ENCODE data around the gene CXCR6. TPM values are rescaled to one million over a fixed set of nuclear protein-coding genes. Genes with fewer than 3 reads are reported as not detected.

Gene CXCR6
- total RNA-seq, 1 donor from 2014 or later: 4.3 TPM

DNA sequence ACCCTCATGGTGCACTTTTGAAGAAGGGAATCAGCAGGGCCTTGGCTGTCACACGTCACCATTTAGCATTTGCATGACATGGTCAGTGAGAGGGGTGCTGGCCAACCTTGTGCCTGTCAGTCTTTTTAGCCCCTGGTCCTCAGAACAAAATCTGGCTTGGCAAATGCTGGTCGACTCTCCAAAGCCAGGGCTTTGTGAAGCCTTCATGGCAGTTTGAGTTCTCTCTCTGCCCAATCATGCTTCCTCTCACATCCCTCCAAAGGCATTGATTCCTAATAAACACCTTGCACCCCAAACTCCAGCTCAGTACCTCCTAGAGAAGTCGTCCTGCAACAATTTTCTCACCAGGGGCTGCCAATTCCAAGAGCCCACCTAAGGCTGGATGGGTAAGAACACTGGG, 37.5 kb upstream of the CXCR6 start:
- DNase-seq: no peak
- Histone ChIP-seq H3K27me3 (ENCODE audit: low read depth) (no peaks in the 10 kb centered on the region), H3K4me1 (no peaks in the 10 kb centered on the region), H3K9me3 (no peaks in the 10 kb centered on the region), H3K36me3 (no peaks in the 10 kb centered on the region), H3K27ac (no peak overlapping the region), H3K4me3 (no peak overlapping the region)
- intact Hi-C loops (cut with DNase I): no loop called here
- TF ChIP-seq, protein P1, sequence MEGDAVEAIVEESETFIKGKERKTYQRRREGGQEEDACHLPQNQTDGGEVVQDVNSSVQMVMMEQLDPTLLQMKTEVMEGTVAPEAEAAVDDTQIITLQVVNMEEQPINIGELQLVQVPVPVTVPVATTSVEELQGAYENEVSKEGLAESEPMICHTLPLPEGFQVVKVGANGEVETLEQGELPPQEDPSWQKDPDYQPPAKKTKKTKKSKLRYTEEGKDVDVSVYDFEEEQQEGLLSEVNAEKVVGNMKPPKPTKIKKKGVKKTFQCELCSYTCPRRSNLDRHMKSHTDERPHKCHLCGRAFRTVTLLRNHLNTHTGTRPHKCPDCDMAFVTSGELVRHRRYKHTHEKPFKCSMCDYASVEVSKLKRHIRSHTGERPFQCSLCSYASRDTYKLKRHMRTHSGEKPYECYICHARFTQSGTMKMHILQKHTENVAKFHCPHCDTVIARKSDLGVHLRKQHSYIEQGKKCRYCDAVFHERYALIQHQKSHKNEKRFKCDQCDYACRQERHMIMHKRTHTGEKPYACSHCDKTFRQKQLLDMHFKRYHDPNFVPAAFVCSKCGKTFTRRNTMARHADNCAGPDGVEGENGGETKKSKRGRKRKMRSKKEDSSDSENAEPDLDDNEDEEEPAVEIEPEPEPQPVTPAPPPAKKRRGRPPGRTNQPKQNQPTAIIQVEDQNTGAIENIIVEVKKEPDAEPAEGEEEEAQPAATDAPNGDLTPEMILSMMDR (IDR thresholded peaks at IDR 0.05): no peak
- ATAC-seq: no peak

DNA sequence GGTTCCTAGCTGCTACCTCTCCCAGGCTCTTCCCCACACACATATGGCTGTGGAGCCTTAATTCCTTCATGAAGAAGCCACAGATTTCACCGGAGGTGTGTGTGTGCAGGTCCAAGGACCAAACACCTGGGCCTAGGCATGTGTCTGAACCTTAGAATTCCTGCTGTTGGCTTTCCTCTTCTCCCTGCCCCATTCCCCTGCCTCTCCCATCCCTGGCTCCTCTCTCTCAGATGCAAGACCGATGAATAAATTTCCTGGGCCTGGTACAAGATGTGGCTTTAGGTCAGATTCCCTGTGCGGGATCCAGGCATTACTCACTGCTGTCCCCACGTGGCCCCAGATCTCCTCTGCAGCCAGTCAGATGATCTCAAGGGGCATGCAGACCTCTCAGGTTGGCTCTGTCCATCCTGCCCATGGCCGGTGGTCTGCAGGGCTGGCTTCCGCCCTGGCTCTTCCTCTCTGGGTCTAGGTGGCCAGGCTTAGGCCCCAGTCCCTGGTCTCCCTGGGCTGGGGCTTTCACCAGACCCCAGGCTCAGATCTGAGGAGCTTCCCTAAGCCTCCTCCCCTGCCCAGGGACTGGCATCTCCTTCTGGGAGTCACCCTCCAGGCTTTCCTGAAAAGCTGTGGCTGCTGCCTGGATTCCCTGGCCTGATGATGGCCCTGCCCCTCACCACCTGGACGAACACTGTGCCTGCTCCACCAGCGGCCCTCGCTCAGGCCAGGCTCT, 36.4 kb upstream of the CXCR6 start:
- DNase-seq: no peak
- intact Hi-C loops (cut with DNase I): no loop called here
- H3K4me3 ChIP-seq: no peak overlapping the region
- TF ChIP-seq, protein P1 (IDR thresholded peaks at IDR 0.05): no peak
- H3K27ac ChIP-seq: no peak overlapping the region
- ATAC-seq: peak; percentile 19 to 38
- H3K27me3 ChIP-seq (ENCODE audit: low read depth): no peaks in the 10 kb centered on the region
- no peaks in the 10 kb centered on the region for H3K4me1 ChIP-seq
- no peaks in the 10 kb centered on the region for H3K9me3 ChIP-seq
- H3K36me3 ChIP-seq: no peaks in the 10 kb centered on the region

DNA sequence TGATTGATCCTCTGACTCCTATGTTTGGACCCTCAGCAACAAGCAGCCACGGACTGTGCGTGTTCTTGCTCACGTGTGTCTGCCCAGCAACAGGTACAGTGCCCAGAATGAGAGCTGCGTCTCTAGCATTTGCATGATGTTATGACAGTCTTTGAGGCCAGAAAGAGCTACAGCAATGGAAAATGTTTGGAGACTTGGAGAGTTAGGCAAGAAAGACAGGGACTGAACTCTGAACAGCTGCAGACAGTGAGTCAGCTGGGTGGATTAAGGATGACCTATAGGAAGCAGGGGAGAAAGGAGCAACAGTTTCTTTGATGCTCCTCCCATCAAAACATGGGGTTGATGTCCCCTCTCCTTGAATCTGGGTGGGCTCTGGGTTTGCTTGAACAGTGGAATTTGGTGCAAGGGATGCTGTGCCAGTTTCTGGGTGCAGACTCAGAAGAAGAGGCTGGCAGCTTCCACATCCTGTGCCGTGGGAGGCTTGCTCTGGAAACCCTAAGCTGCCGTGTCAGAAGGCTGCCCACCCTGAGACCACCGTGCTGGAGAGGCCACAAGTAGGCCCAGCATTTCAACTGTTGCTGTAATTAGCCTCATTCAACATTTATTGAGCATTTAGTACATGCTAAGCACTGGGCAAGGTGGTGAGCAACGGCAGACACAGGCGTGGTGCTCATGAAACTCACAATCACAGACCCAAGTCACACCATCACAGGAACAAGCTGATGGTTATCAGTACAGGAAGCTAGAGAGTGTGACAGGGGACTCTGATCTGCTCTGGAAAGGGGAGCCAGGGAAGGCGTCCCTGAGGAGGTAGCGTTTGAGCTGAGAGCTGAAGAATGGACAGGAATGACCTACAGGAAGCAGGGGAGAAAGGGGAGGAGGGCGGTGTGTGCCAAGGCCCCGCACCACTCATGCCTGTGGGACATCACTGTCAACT, 35.2 kb upstream of the CXCR6 start:
- no peaks in the 10 kb centered on the region for H3K9me3 ChIP-seq
- no peak for ATAC-seq
- H3K27ac ChIP-seq: no peak overlapping the region
- no peaks in the 10 kb centered on the region for H3K27me3 ChIP-seq (ENCODE audit: low read depth)
- intact Hi-C loops (cut with DNase I): no loop called here
- no peaks in the 10 kb centered on the region for H3K36me3 ChIP-seq
- no peaks in the 10 kb centered on the region for H3K4me1 ChIP-seq
- no peak overlapping the region for H3K4me3 ChIP-seq
- no peak for DNase-seq
- TF ChIP-seq, protein P1 (IDR thresholded peaks at IDR 0.05): no peak

DNA sequence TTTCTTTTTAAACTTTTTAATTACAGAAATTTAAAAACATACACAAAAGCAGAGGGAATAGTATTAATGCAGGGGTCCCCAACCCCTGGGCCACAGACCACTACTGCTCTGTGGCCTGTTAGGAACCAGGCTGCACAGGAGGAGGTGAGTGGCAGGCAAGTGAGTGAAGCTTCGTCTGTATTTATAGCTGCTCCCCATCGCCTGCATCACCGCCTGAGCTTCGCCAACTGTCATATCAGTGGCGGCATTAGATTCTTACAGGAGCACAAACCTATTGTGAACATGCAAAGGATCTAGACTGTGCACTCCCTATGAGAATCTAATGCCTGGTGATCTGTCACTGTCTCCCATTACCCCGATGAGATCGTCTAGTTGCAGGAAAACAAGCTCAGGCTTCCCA, 34.5 kb upstream of the CXCR6 start:
- no peak for DNase-seq

DNA sequence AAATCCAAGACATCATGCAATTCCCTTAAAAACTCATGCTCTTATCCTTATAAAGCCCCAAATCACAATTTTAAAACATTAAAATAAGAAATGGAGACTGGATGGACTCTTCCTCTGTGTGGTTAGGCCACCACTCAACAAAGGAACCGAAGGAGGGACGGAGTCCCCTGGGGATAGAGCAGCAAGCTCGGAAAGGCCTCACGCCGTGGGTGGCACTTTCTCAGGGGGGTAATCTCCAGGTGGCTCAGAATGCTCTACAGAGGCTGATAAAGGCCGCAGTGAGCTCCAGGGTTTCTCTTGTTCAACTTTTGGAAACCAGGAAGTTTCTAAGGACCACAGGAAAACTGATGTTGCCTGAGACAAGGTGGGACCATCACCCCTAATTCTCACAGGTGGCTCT, 33.7 kb upstream of the CXCR6 start:
- intact Hi-C loops (cut with DNase I): no loop called here
- Histone ChIP-seq H3K9me3 (no peaks in the 10 kb centered on the region), H3K4me1 (no peaks in the 10 kb centered on the region), H3K27me3 (ENCODE audit: low read depth) (no peaks in the 10 kb centered on the region), H3K36me3 (no peaks in the 10 kb centered on the region), H3K4me3 (no peak overlapping the region), H3K27ac (no peak overlapping the region)
- ATAC-seq: no peak
- no peak for DNase-seq
- TF ChIP-seq, protein P1 (IDR thresholded peaks at IDR 0.05): no peak

More for the DNA sequence above, 34.5 kb upstream of the CXCR6 start:
- no peak for ATAC-seq
- TF ChIP-seq, protein P1 (IDR thresholded peaks at IDR 0.05): no peak
- Histone ChIP-seq H3K36me3 (no peaks in the 10 kb centered on the region), H3K4me1 (no peaks in the 10 kb centered on the region), H3K27me3 (ENCODE audit: low read depth) (no peaks in the 10 kb centered on the region), H3K9me3 (no peaks in the 10 kb centered on the region), H3K27ac (no peak overlapping the region), H3K4me3 (no peak overlapping the region)
- intact Hi-C loops (cut with DNase I): no loop called here

Data from lower lobe of right lung (tissue), 2 donors.